Midbrain (tissue), 1 donor: ENCODE measurements around the gene CCL3.
"Not testable (repeated sequence)": the region's sequence is repeated elsewhere in the genome, so short reads cannot be mapped to it uniquely, and the experiment has no call there.

Experiments used
- DNase-seq: peaks from one replicate; lab custom pipeline; 2025; lab: John Stamatoyannopoulos, UW

The CCL3 gene

DNA sequence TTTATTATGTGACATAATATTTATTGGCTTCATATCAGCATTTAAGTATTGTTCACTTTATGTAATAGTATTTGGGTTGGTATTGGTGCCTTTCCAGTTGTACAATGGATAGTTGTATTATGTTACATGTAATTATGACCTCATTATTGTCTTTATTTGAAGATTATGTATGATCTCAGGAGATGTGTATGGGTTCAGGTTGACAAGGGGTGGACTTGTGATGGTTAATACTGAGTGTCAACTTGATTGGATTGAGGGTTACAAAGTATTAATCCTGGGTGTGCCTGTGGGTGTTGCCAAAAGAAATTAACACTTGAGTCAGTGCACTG lies 25.7 kb upstream of the CCL3 start:
- DNase-seq = not testable (repeated sequence)

DNA sequence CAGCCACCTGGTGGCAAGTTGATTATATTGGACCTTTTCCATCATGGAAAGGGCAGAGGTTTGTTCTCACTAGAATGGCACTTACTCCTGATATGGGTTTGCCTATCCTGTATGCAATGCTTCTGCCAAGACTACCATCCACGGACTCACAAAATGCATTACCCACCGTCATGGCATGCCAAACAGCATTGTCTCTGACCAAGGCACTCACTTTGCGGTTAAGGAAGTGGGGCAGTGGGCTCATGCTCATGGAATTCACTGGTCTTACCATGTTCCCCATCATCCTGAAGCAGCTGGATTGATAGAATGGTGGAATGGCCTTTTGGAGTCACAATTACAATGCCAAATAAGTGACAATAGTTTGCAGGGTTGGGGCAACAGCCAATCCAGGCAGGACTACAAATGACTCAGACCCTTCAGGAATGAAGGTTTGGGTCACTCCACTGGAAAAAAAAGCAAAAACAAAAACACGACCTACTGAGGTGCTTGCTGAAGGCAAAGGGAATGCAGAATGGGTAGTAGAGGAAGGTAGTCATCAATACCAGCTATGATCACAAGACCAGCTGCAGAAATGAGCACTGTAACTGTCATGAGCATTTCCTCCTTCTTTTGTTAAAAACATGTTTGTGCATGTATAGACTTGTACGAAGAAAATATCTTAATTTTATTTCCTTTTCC lies 25.2 kb upstream of the CCL3 start:
- DNase-seq = not testable (repeated sequence)

DNA sequence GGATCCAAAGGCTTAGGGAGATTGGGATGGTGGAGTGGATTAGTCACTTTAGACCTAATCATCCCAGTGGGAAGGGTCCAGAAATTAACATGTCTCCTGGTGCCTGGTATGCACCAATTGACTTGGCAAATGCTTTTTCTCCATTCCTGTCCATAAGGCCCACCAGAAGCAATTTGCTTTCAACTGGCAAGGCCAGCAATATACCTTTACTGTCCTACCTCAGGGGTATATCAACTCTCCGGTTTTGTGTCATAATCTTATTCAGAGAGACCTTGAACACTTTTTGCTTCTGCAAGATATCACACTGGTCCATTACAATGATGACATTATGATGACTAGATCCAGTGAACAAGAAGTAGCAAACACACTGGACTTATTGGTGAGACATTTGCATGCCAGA lies 23.2 kb upstream of the CCL3 start:
- not testable (repeated sequence) for DNase-seq

DNA sequence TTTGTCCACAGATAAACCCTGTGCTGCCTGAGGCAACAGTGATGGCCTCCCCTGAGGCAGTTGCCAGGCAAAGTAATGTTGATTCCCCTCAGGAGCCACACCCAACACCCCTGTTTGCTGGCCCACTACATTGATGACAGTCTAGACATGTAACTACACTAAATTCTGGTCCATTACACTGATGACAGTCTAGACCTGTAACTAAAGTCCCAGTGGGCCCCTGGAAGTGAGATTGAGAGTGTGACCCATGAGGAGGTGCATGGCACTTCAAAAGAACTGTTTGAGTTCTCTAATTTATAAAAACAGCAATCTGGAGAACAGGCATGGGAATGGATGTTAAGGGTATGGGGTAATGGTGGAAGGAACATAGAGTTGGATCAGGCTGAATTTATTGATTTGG lies 22.6 kb upstream of the CCL3 start:
- no peak for DNase-seq

DNA sequence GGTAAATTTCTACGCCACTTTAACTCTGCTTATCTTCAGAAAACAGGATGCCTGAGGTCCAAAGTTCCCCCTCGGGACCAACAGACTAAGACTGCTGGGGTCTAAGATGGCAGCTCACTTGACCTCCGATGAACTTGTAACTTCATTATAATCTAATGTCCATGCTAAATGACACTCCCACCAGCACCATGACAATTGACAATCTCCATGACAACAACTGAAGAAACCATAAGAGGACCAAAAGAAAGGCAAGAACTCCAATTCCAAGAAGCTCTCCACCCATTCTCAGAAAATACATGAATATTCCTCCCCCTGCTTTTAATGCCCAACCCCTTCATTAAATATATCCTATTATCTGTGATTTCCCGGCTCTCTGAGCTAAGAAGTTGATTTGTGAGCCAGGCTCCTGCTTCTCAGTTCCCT lies 21.1 kb upstream of the CCL3 start:
- no peak for DNase-seq

DNA sequence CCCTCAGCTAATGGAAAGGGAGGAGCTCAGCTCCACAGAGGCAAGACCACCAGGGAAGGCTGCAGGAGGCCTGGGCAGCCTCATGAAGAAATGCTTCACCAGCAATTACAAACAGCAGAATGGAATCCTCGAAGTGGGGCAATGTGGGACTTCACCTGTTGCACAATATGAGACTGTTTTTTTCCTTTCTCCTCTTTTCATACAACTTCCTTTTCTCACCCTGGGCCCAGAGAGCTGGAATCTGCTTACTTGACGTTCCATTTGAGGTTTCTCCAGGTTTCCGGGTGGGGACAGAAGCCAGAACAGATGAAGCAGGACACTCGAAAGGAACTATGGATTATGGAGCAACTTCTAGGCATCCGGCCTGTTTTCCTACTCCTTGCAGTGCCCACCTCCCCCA lies 18.3 kb upstream of the CCL3 start:
- not testable (repeated sequence) for DNase-seq

DNA sequence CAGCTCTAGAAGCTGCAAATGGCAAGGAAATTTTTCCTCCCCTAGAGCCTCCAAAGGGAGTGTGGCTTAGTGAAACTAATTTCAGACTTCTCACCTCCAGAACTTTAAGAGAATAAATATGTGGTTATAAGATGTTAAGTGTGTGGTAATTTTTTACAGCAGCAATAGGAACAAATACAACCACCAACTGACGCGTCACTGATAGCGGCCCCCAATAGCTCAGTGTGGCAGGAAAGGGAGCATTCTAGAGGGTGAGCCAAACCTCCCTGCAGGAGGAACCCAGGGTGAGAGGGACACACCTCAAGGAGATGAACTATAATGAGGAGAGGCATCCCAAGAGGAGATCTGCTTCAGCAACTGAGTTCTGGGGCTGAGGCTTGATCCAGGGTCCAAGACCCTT lies 17.7 kb upstream of the CCL3 start:
- DNase-seq = no peak

DNA sequence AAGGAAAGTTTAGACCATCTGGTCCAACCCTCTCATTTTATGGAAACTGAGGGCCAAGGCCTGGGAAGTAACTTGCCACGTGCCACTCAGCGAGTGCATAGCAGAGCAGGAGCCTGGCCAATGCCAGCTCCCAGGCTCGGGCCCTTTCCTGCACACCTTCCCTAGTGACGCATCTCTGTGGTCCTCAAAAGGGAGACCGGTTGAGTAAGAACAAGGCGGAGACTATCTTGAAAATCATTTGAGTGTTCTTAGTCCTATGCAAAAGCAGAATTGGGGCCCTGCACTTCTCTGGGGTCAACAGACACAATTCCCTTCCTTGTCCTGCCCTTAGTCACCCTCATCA lies 16.5 kb upstream of the CCL3 start:
- DNase-seq = no peak

DNA sequence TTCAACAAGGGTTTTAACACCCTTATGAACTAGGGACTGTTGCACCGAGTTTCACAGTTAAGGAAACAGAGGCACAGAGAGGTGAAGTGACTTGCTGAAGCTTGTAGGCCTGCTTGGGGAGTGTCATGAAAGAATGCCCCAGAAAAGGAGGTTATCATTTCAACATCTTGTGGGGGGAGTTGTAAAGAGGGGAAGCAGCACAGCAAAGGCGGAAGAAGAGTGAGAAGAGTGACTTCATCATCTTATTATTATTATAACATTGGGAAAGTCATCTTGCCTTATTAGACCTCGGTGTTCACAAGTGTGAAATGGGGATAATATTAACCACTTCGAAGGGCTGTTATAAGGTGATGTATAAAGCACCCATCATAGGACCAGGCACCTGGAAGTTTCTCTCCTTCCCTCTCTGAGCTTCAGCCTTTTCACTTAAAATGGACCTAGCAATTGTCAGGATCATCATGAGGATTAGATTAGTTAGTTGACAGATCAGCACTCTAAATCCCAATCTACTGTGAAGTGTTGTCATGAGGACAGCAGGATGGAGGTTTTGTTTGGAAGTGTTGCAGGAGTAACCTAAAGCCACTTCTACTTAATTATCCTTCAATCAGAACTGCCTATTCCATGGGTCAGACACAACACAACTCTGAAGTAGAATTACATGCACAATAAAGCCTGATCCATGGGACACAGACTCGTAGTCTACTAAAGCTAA lies 16.0 kb upstream of the CCL3 start:
- no peak for DNase-seq

DNA sequence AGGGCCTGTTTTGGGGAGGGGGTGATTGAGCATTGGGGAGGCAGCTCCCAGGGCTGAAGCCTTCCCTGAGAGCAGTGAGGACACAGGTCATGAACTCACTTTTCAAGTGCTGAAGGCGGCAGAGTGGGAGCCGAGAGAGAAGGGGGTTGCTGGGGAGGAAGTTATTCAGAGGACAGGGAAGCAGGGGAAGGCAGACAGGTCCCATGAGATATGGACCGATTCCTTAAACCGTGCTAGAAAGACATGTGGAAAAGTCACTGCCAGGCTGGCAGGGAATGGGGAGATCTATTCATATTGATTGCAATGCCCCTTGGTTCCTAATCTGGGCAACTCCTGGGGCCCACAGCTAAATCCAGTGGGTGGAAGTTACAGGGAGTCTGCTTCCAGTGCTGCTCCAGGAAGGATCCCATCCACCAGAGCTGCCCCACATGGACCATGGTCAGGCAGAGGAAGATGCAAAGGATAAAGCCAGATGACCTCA lies 14.8 kb upstream of the CCL3 start:
- DNase-seq = no peak

DNA sequence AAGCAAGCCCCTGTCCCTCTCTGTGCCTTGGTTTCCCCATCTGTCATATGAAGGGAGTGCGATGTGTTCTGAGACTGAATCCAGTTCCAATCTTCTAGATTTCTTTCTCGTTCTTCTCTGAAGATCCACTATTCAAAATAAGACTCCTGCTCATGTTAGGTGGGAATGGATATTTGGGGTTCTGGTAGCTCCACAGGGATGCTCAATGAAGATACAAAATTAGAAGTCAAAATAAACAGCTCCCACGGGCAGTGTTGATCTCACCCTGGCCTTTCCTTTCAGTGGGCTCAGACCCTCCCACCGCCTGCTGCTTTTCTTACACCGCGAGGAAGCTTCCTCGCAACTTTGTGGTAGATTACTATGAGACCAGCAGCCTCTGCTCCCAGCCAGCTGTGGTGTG lies 14.3 kb upstream of the CCL3 start:
- not testable (repeated sequence) for DNase-seq

DNA sequence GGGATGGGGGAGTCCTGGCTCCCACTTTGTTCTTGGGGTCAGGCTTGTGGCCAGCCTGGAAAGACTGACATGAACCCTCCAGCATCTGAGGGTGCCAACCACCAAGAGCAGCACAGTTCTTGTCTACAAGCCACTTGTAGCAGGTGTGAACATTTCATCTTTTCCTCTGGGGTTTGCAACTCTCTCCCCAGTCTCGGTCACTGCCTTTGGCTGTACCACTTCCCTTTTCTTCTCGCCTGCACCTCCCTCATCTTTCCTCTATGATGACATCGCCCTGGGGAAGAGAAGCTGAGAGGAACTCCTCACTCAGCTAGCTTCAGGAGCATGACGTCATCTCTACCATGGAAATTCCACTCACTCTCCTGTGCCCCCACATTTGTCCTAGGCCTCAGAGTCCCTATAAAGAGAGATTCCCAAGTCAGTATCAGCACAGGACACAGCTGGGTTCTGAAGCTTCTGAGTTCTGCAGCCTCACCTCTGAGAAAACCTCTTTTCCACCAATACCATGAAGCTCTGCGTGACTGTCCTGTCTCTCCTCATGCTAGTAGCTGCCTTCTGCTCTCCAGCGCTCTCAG lies 13.5 kb upstream of the CCL3 start, which contains the start of gene CCL4:
Gene CCL4, plus strand, starts transcription at position 427 of the 575 bp plus-strand sequence. Its CDS starts 79 bp downstream, at position 506.
- DNase-seq = not testable (repeated sequence)

DNA sequence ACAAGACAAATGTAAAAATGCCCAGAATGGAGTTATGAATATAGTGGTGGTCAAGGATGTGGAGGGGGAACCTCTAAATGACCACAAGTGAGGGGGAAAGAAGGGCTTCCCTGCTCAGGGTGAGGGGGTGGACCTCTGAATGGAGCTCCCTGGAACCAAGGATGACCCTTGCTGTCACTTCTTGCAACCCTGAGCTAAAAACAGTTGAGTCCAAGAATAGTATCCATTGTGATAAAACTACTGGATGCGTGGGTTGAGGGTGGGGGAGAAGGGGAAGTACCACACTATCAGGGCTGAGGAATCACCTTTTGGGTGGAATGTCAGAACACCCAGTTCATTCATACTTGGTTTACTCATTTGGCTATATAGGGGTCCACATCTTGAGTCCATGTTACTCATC lies 9.1 kb upstream of the CCL3 start:
- not testable (repeated sequence) for DNase-seq

DNA sequence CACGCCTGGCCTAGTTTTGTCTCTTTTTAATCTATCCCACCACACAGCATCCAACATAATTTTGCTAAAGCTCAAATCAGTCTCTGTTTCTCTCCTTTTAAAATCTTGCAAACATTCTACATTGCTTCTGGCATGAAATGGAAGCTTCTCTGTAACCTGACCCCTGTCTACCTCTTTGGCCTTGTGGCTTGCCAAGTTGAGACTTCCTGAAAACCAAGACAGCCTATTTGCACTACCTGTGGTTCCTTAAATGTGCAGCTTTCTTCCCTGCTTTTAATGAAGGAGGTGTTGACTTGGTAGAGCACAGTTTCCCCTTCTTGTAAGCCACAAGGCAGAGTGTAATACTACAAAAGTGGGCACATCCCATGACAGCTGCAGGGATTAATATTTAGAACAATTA lies 6.0 kb upstream of the CCL3 start:
- no peak for DNase-seq

DNA sequence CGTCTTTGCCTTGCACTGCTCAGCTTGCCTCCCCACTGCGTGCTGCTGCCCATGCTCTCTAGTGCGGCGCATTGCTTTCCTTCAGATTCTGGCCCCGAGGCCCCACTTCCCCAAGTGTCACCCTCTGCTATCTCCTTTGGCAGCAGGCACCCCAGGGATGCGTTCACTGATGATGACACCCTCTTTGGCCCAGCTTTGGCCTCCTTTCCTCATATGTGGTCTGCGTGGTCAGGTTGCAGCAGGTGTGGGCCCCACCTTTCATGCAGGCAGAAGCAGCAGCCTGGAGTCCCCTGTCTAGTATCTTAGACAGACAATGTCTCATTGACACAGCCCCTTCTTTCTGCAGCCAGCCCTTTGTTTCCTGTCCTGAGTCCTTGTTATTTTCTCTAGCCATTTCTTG lies 4.8 kb upstream of the CCL3 start:
- DNase-seq = no peak

DNA sequence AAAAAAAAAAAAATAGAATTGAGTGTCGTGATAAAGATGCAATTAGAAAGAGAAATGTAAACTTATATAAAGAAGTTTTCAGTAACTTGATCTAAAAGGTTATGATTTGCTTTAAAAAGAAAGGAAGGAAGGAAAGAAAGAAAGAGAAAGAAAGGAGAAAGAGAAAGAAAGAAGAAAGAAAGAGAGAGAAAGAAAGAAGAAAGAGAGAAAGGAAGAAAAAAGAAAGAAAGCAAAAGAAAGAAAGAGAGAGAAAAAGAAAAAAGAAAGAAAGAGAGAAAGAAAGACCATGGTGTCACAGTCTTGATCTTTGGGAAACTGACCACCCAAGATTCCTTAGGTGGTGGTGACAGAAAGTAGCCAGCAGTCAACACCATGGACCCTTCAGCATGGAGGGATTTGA lies 4.3 kb upstream of the CCL3 start:
- no peak for DNase-seq

DNA sequence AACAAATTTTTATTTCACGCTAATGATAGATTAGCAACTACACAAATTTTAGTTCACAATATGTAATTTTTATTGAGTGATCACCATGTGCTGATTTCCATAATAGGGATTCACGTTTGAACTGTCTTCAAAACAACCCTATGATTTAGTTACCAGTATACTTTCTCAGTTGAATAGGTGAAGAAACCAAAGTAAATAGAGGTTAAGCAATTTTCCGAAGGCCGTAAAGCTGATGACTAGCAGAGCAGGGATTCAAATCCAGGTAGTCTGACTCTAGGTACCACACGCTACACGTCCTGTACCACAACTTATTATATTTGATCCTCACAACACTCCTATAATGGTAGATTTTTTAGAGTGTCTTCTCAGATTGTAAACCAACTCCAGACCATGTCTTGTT lies 2.8 kb upstream of the CCL3 start:
- DNase-seq = not testable (repeated sequence)

DNA sequence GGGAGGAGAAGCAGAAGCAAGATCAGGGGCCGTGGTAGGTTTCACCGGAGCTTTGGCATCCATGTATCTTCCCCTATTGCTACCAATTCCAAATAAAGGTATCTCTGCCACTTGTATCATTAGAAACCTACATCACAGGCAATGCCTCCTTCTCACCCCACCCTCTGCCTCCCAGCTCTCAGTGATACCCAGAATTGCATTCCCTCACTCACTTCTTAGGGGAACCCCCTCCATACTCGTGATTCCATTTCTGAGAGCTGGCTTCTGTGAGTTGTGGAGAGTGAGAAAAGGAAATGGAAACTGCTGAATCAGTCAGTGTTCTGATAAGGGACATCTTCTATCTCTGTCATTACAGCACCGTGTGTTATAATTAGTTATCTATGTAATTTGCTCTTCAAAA lies 2.3 kb upstream of the CCL3 start:
- DNase-seq = no peak

DNA sequence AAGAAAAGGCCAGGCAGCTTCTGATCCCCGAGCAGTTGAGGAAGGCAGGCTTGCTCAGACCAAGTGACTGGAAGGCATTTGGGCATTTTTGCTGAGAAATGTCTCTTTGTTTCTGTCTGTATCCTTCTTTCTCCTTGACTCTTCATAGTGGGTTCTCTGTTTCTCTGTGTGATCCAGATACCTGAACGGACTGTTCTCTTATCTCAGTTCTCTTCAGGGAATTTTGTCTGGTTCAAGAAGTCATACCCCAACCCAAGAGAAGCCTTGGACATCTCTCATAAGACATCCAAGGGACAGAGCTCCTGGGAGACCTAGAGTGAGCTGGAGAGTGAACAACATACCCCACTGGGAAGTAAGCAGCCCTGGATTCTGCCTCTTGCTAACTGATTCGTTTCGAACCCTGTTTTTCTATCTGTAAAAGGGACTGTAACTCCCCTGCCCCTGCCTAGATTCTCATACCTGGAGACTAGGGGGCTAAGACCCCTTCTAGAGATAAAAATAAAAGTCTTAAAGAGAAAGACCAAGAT lies 541 bp downstream of the CCL3 start:
- no peak for DNase-seq

DNA sequence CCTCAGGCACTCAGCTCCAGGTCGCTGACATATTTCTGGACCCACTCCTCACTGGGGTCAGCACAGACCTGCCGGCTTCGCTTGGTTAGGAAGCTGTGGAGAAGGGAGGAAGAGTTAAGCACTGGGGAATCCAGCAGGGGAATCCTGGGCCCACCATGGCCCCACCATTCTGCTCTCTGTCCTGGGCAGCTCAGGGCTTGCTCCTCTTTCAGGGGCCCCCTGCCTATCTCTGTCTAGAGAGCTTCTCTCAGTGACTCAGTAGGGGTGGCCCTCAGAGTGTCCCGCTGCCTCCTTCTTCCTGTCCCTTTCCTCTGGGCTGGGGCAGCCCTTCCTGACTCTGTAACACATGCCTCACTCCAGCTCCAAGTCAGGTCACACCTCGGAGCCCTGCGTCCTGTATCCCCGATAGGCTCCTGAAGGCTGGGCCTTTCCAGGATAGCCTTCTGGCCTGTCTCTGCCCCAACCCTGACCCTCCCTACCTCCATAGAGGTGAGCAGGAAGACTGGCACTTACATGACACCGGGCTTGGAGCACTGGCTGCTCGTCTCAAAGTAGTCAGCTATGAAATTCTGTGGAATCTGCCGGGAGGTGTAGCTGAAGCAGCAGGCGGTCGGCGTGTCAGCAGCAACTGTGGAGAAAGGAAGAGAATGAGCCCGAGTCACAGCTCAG lies 1.1 kb downstream of the CCL3 start:
- no peak for DNase-seq

DNA sequence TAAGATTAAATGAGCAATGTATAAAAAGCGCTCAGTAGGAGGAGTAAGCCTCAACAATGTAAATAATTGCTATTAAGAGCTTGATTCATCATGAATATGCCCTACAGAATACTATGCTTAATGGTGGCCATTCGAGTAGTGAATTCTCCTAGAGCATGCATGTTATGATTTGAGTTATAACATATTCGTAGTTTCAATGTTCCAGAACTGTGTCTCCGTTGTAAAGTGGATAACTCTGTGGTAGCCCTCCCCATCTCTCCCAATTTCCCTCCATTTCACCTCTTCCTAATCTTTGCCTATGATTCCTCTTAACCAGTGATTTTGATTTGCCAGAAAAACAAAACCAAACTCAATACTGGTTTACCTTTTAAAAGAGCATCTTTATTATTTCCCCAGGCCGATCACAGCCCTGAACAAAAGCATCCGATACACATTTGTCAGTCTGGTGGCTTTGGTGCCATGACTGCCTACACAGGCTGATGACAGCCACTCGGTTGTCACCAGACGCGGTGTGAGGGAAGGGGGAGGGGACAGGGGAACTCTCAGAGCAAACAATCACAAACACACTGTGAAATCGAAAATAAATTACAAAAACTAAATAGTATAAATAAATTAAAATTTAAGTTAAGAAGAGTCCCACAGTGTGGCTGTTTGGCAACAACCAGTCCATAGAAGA lies 1.9 kb downstream of the CCL3 start:
- DNase-seq = not testable (repeated sequence)

DNA sequence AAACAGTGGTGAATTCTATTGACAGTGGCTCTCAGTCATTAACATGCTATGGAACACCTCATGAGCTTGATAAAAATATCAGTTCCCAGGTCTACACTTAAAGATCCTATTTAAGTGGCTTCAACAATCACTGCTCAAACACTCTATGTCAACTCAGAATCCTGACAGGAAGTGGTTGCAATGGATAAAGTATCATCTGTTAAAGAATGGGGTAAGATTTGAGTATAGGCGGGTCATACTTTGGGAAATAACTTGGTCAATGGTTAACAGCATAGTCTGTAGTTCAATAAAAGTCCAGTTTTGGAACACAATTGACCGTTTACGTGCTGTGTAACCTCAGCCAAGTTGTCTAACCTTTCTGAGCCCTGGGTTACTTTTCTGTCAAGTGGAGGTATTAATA lies 2.5 kb downstream of the CCL3 start:
- not testable (repeated sequence) for DNase-seq
